ENCODE measurements around the gene OSTC.

The OSTC gene

GRCh38 chr4:108650212-108651013 lies at the start of gene OSTC:
TSS of gene OSTC (plus strand) at chr4:108650599. CDS start at chr4:108650656, 57 bp downstream.
- no peak for TF ChIP-seq CTCF (conservative IDR thresholded peaks at IDR 0.05; ENCODE audit: control insufficient read depth, insufficient read depth, low read depth, low read length)
- DNase-seq (ENCODE audit: low read depth): peak; percentile 97
- H3K4me3 ChIP-seq (ENCODE audit: control insufficient read depth, low read depth, low read length): peak within 1 kb of the TSS; percentile 99

- DNase-seq (ENCODE audit: low read depth): no peak
- TF ChIP-seq CTCF (conservative IDR thresholded peaks at IDR 0.05; ENCODE audit: control insufficient read depth, insufficient read depth, low read depth, low read length): no peak
- H3K4me3 ChIP-seq (ENCODE audit: control insufficient read depth, low read depth, low read length): no peak overlapping the region
Measured at GRCh38 chr4:108601106-108601505, 49.3 kb upstream of the OSTC start.

- DNase-seq (ENCODE audit: low read depth): no peak
Measured at GRCh38 chr4:108601532-108601931, 48.9 kb upstream of the OSTC start.

GRCh38 chr4:108602163-108602562 lies 48.2 kb upstream of the OSTC start:
- no peak for TF ChIP-seq CTCF (conservative IDR thresholded peaks at IDR 0.05; ENCODE audit: control insufficient read depth, insufficient read depth, low read depth, low read length)
- H3K4me3 ChIP-seq (ENCODE audit: control insufficient read depth, low read depth, low read length): no peak overlapping the region
- no peak for DNase-seq (ENCODE audit: low read depth)

More at GRCh38 chr4:108601532-108601931, 48.9 kb upstream of the OSTC start:
- TF ChIP-seq CTCF (conservative IDR thresholded peaks at IDR 0.05; ENCODE audit: control insufficient read depth, insufficient read depth, low read depth, low read length): no peak
- no peak overlapping the region for H3K4me3 ChIP-seq (ENCODE audit: control insufficient read depth, low read depth, low read length)

- no peak for DNase-seq (ENCODE audit: low read depth)
- H3K4me3 ChIP-seq (ENCODE audit: control insufficient read depth, low read depth, low read length): no peak overlapping the region
- TF ChIP-seq CTCF (conservative IDR thresholded peaks at IDR 0.05; ENCODE audit: control insufficient read depth, insufficient read depth, low read depth, low read length): no peak
Measured at GRCh38 chr4:108607079-108607815, 43.2 kb upstream of the OSTC start.

- peak overlapping the region; percentile 39 for H3K4me3 ChIP-seq (ENCODE audit: control insufficient read depth, low read depth, low read length)
- DNase-seq (ENCODE audit: low read depth): peak; percentile 43
- peak; percentile 35 for TF ChIP-seq CTCF (conservative IDR thresholded peaks at IDR 0.05; ENCODE audit: control insufficient read depth, insufficient read depth, low read depth, low read length)
Measured at GRCh38 chr4:108611365-108611764, 39.0 kb upstream of the OSTC start.

Data from fibroblast of mammary gland (primary cell).